Endothelial cell of umbilical vein (primary cell): ENCODE measurements around the gene KRCC1. TPM values are rescaled to one million over a fixed set of nuclear protein-coding genes. Genes with fewer than 3 reads are reported as not detected.

Experiments used
- BruUV-seq: library from RNA; stranded (reverse); fragments of 400-500 nt; replicated peaks from 2 replicates; lab custom pipeline; 2021; lab: Mats Ljungman, UMichigan
- CTCF ChIA-PET: fragments of 300-600, 350-600 bp; sonication (Branson Sonifier 250); formaldehyde crosslinking; loops from one replicate; lab custom pipeline; 2021; ENCODE audit warnings: antibody characterized with exemption, inconsistent platforms; lab: Charles Lee
- POLR2A ChIA-PET: fragments of 300-600, 350-600 bp; sonication (Branson Sonifier 250); formaldehyde crosslinking; loops from one replicate; lab custom pipeline; 2021; ENCODE audit warnings: antibody characterized with exemption, inconsistent platforms; lab: Charles Lee
- DNase-seq: peaks from one replicate; pipeline ENCODE4 v3.0.0-alpha.2; 2011; ENCODE audit warnings: low read depth, low spot score
- FAIRE-seq: peaks from 2 replicates; lab custom pipeline; 2011; peaks lifted over from hg19 to GRCh38; lab: Jason Lieb, UNC
- H2AFZ ChIP-seq: 2 replicates; pipeline ENCODE4 v1.6.0; 2012; ENCODE audit warnings: low read depth, low read length, control low read depth, inconsistent platforms
- H3K27ac ChIP-seq: 2 replicates; pipeline ENCODE4 v1.5.1; 2011; ENCODE audit warnings: low read depth, mild to moderate bottlenecking, control low read depth, low read length, moderate library complexity; ENCODE audit not compliant: insufficient read depth
- H3K27me3 ChIP-seq, 2 experiments: 2 replicates each; pipeline versions ENCODE4 v1.6.0 to v1.6.1; 2011; ENCODE audit warnings: low read length in 2 of 2, mixed read lengths in 1 of 2; ENCODE audit not compliant: control insufficient read depth in 2 of 2, insufficient read depth in 2 of 2
- H3K36me3 ChIP-seq, 2 experiments: 2 replicates in 1 of 2; 3 replicates in 1 of 2; pipeline ENCODE4 v1.5.1; 2011; ENCODE audit warnings: low read length in 2 of 2, mild to moderate bottlenecking in 1 of 2, moderate library complexity in 1 of 2; ENCODE audit not compliant: control insufficient read depth in 2 of 2, insufficient read depth in 2 of 2; ENCODE audit errors: extremely low read depth in 1 of 2
- H3K4me1 ChIP-seq: 3 replicates; pipeline ENCODE4 v1.5.1; 2011; ENCODE audit warnings: mild to moderate bottlenecking, low read length; ENCODE audit not compliant: control insufficient read depth, insufficient read depth; ENCODE audit errors: extremely low read depth
- H3K4me2 ChIP-seq: 2 replicates; pipeline ENCODE4 v1.6.1; 2011; ENCODE audit warnings: low read length, control low read depth, mixed read lengths; ENCODE audit not compliant: insufficient read depth
- H3K4me3 ChIP-seq, 3 experiments: fragments of 200-600 bp in 1 of 3; sonication (generic), shearing (Covaris generic) in 1 of 3; replicated peaks in 1 of 3; 2 replicates each; pipeline ENCODE4 v1.5.1; 2011 to 2016; ENCODE audit warnings: control low read depth in 3 of 3, low read length in 3 of 3, mild to moderate bottlenecking in 2 of 3, inconsistent platforms in 1 of 3, low read depth in 1 of 3, moderate library complexity in 1 of 3; ENCODE audit not compliant: insufficient read depth in 1 of 3
- H3K79me2 ChIP-seq: 2 replicates; pipeline ENCODE4 v1.6.0; 2012; ENCODE audit warnings: low read length, inconsistent platforms; ENCODE audit not compliant: control insufficient read depth, insufficient read depth
- H3K9ac ChIP-seq: replicated peaks from 2 replicates; pipeline ENCODE3; 2011; ENCODE audit warnings: low read length, control low read depth; ENCODE audit not compliant: insufficient read depth; ENCODE audit errors: extremely low read depth
- H3K9me1 ChIP-seq: replicated peaks from 3 replicates; pipeline ENCODE4 v1.6.0; 2011; ENCODE audit warnings: mild to moderate bottlenecking, low read length; ENCODE audit not compliant: control insufficient read depth, insufficient read depth; ENCODE audit errors: extremely low read depth
- H3K9me3 ChIP-seq: replicated peaks from 2 replicates; pipeline ENCODE4 v1.5.1; 2012; ENCODE audit warnings: low read length, inconsistent platforms; ENCODE audit not compliant: control insufficient read depth, insufficient read depth
- H4K20me1 ChIP-seq: replicated peaks from 2 replicates; pipeline ENCODE3; 2011; ENCODE audit warnings: mild to moderate bottlenecking, low read length; ENCODE audit not compliant: control insufficient read depth, insufficient read depth; ENCODE audit errors: extremely low read depth
- CTCF ChIP-seq, 2 donors: IDR thresholded peaks; 1 replicate in 1 of 2; 2 replicates in 1 of 2; pipeline ENCODE4 v1.5.1; 2011; ENCODE audit warnings: low read length in 2 of 2, mild to moderate bottlenecking in 2 of 2, moderate library complexity in 2 of 2, control low read depth in 1 of 2, inconsistent platforms in 1 of 2, low read depth in 1 of 2; ENCODE audit not compliant: insufficient read depth in 1 of 2; ENCODE audit errors: extremely low read depth in 1 of 2
- EZH2 ChIP-seq: IDR thresholded peaks from 2 replicates; pipeline ENCODE4 v1.6.1; 2012; ENCODE audit warnings: borderline replicate concordance, low read depth, mild to moderate bottlenecking, moderate library complexity, low read length, inconsistent platforms; ENCODE audit not compliant: severe bottlenecking
- FOS ChIP-seq: IDR thresholded peaks from 2 replicates; pipeline ENCODE4 v1.6.1; 2011; ENCODE audit warnings: mild to moderate bottlenecking, low read length, moderate library complexity, borderline replicate concordance; ENCODE audit not compliant: insufficient read depth
- GATA2 ChIP-seq: IDR thresholded peaks from 2 replicates; pipeline ENCODE4 v1.7.0; 2011; ENCODE audit warnings: low read depth, mild to moderate bottlenecking, moderate library complexity, mixed read lengths, low read length; ENCODE audit not compliant: insufficient read length, insufficient read depth
- JUN ChIP-seq: IDR thresholded peaks from 2 replicates; pipeline ENCODE4 v1.6.1; 2011; ENCODE audit warnings: borderline replicate concordance, low read depth; ENCODE audit not compliant: insufficient read length, insufficient read depth
- MAX ChIP-seq: IDR thresholded peaks from 2 replicates; pipeline ENCODE4 v1.6.1; 2011; ENCODE audit not compliant: insufficient read depth, insufficient read length
- MYC ChIP-seq: IDR thresholded peaks from one replicate; pipeline ENCODE4 v1.6.1; 2011; ENCODE audit warnings: mild to moderate bottlenecking, low read depth, low read length
- POLR2A ChIP-seq: IDR thresholded peaks from 2 replicates; pipeline ENCODE4 v1.6.1; 2012; ENCODE audit warnings: low read depth, mild to moderate bottlenecking, control low read depth, low read length
- POLR2AphosphoS5 ChIP-seq: IDR thresholded peaks from 2 replicates; pipeline ENCODE4 v1.6.1; 2012; ENCODE audit warnings: low read depth, mild to moderate bottlenecking, control low read depth, low read length, moderate library complexity; ENCODE audit not compliant: insufficient read depth
- dilution Hi-C: fragments of 300-500 bp; cut with MboI; formaldehyde crosslinking; loops from one replicate; pipeline ENCODE4 v1.15.0; 2019; ENCODE audit warnings: low sequenced_read_pairs; ENCODE audit not compliant: extremely low pct_ligation_motif_present
- intact Hi-C: fragments of 100-400 bp; cut with micrococcal nuclease; formaldehyde crosslinking; loops from one replicate; pipeline ENCODE4 v1.10.0; 2022
- polyA plus RNA-seq, 4 experiments: library from polyadenylated mRNA; depleted of rRNA in 3 of 4; stranded (reverse) in 3 of 4; unstranded in 1 of 4; fragments of >200 nt; gene quantifications; 2 replicates each; pipeline versions ENCODE4 v1.2.1 to v1.2.3, GENCODE V29; 2011 to 2012; ENCODE audit warnings: missing spikeins in 1 of 4
- total RNA-seq: library from RNA; stranded (reverse); gene quantifications from 2 replicates; pipeline ENCODE4 v1.2.3, GENCODE V29; 2021

The KRCC1 gene
- total and polyA plus RNA-seq, 2 donors (not counting 3 experiments of a cell fraction or from before 2014, with no cell fraction given): 7.4 to 15.0 TPM

GRCh38 chr2:88077080-88077479 is 21.5 kb upstream of the KRCC1 start:
- dilution Hi-C loops (no loop called here), intact Hi-C loops (no loop called here)
- BruUV-seq: no TSS peak
- H3K27ac ChIP-seq: no peak overlapping the region
- H3K9ac ChIP-seq: no peak overlapping the region
- H3K9me1 ChIP-seq: no peaks in the 10 kb centered on the region
- H3K79me2 ChIP-seq: no peaks in the 10 kb centered on the region
- H3K9me3 ChIP-seq: no peaks in the 10 kb centered on the region
- no peak for FAIRE-seq
- H4K20me1 ChIP-seq: no peaks in the 10 kb centered on the region
- peaks cover 0 to 2% of the 10 kb centered on the region in 2 experiments for H3K27me3 ChIP-seq
- TF ChIP-seq MYC (no peak), MAX (no peak), CTCF (IDR thresholded peaks at IDR 0.05; ENCODE audit: extremely low read depth in 1 of 2, insufficient read depth in 1 of 2, low read depth in 1 of 2, low read length in 2 of 2) (no peak), JUN (no peak), EZH2 (no peak), FOS (no peak), GATA2 (no peak), POLR2A (no peak), POLR2AphosphoS5 (no peak)
- no peaks in the 10 kb centered on the region for H3K36me3 ChIP-seq
- DNase-seq: no peak
- CTCF ChIA-PET: interaction anchor here (0.7 to 3.4 kb wide), 3 partner anchors 15 to 1890 kb away, joined by 3 to 19 read pairs (median 4); no protein-coding TSS in a partner anchor
- H3K4me1 ChIP-seq: no peaks in the 10 kb centered on the region
- POLR2A ChIA-PET: no interaction called here
- no peak overlapping the region for H3K4me2 ChIP-seq
- H2AFZ ChIP-seq: no peak overlapping the region
- no peak overlapping the region for H3K4me3 ChIP-seq
